Anterior cingulate cortex (tissue), 58 donors: ENCODE results near the gene TBX2.
"Not testable (repeated sequence)": the region's sequence is repeated elsewhere in the genome, so short reads cannot be mapped to it uniquely, and the experiment has no call there.

Experiments used
- DNase-seq, 58 donors: peaks; one replicate each; lab custom pipeline; 2025; lab: John Stamatoyannopoulos, UW

Gene TBX2

GRCh38 chr17:61399131-61400065 is at the start of gene TBX2:
TBX2 (plus strand) TSS chr17:61399843; CDS start chr17:61400177, 334 bp downstream.
- no peak for DNase-seq

DNA sequence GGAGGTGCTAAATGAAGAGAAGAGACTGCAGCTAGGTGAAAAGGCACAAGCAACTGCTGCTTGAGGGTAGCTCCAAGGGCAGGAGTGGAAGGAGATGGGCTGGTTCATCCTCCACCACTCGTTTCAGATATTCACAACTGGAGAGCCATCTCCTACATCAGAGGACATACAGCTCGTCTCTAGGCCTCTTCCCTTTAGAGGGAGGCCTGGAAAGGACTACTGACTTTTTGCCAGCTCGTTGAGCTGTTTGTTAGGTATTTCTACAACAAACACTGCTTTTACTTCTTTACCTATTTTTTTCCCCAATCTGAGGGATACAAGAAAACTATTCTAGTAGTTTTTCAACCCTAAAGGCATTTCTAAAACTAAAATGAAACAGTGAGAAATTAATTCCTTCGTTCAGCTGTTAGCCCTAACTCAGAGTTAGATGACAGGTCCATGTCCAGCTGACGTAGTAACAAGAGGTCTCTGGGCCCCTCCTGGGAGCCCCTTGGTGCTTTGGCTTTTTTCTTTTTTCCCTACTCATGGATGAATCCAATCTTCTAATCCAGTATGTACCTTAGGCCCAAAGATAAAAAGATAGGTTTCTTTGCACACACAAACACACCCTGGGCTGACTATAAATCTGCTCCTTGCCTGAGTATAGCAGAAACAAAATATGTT is 47.8 kb upstream of the TBX2 start:
- DNase-seq: no peak

DNA sequence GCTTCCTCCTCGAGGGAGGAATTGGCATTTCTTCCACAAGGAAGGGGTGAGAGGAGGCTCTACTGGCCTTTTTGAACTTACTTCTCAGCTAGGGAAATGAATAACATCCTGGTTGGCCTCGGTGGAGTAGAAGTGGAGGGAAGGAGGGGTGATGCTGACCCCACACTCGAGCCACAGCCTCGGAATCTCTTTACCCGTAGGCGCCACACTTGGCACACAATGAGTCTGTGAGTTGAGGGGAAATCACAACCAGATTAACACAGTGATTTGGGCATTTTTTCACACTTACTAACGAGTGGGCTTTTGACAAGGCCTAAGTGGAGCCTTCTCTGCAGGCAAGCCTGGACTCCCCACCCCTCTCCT is 47.3 kb upstream of the TBX2 start:
- no peak for DNase-seq

DNA sequence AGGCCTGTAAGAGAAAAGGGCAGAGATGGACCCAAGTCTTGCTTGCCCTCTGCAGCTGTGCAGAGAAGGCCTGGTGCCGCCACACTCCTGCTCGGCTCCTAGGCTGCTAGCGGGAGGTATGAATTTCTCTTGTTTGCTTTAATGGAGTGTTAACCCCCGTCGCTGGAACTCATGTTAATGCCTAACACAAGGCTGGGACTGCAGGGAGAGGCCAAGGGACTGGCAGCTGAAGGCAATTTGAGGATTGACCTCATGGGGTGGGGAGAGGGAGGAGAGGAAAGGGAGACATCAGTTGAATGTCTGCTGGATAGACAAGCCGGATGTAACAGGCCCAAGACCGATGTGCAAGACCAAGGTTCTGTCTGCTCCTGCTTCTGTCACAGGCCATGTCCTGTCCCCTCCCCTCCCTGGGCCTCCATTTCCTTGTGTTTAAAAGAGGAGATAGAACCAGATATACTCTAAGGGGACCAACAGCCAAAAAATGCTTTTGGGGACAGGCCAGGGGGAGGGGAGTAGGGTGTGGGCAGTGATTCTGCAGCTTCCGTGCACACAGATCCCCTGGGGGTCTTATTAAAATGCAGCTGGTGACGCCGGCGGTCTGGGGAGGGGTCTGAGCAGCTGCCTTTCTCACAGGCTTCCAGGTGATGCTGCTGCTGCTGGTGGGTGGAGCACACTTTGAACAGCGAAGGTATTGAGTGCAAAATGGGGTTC is 46.7 kb upstream of the TBX2 start:
- DNase-seq: no peak

- no peak for DNase-seq
Observed at GRCh38 chr17:61353615-61354014, 46.0 kb upstream of the TBX2 start.

DNA sequence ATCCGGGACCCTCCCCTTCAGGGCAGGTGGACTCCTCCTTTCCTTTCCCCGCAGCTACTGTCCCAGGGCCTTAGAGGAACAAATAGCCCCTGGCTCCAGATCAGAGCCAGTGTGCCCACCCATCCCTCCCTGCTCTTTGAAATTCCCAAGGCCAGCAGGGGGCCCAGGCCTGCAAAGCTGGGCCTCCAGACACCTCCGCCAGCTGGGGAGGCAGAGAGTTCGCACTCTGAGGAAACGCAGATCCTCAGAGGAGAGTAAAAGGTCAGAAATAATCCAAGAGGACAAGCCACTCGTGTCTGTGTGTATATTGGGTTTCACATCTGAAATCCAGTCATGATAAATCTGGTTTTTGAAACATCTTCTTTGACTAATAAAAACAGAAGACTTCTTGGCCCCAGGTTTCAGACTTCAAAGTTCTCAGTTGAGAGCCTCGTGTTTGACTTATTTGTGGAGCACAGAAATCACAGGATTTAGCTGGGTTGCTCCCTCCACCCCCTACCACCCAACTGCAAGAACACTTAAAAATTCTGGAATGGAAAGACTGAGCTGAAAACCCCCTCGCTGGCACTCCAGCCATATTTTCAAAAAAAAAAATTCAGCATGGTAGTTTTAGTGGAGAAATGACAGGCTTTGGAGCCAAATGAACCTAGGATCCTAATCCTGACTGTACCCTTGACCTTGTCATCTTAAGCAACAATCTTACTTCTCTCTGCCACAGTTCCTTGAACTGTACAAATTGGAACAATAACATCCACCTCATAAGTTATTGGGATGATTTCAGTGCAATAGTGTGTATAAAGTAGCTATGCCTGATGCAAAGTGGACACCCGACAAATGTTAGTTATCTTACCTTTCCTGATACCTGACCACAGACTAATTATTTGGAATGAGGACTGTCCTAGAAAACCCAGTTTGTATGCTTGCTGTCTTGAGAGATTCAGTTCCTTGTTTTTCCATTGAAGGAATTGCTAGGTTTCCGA is 44.5 kb upstream of the TBX2 start:
- no peak for DNase-seq

GRCh38 chr17:61357061-61357460 is 42.6 kb upstream of the TBX2 start:
- DNase-seq: not testable (repeated sequence)

- DNase-seq: not testable (repeated sequence)
Observed at GRCh38 chr17:61359513-61359912, 40.1 kb upstream of the TBX2 start.

- no peak for DNase-seq
Observed at GRCh38 chr17:61360318-61360943, 39.2 kb upstream of the TBX2 start.

DNA sequence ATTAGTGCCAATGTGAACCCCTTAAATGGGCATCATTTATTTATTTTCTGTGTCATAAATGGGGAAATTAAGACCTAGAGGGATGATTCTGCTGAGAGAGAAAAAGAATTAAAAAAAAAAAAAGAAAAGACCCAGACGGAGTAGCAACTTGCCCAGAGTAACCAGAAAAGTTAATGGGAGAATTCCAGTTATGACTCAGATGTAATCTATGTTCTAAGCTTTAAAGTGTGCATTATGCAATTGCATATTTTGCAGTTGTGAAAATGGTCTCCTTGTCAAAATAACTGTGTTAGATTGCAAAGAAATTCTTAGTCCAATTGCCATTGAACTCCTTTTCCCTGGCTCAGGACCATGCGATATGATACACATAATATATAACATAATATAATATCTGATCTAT is 38.6 kb upstream of the TBX2 start:
- no peak for DNase-seq

- no peak for DNase-seq
Observed at GRCh38 chr17:61362396-61362795, 37.2 kb upstream of the TBX2 start.

- no peak for DNase-seq
Observed at GRCh38 chr17:61362852-61363600, 36.6 kb upstream of the TBX2 start.

DNA sequence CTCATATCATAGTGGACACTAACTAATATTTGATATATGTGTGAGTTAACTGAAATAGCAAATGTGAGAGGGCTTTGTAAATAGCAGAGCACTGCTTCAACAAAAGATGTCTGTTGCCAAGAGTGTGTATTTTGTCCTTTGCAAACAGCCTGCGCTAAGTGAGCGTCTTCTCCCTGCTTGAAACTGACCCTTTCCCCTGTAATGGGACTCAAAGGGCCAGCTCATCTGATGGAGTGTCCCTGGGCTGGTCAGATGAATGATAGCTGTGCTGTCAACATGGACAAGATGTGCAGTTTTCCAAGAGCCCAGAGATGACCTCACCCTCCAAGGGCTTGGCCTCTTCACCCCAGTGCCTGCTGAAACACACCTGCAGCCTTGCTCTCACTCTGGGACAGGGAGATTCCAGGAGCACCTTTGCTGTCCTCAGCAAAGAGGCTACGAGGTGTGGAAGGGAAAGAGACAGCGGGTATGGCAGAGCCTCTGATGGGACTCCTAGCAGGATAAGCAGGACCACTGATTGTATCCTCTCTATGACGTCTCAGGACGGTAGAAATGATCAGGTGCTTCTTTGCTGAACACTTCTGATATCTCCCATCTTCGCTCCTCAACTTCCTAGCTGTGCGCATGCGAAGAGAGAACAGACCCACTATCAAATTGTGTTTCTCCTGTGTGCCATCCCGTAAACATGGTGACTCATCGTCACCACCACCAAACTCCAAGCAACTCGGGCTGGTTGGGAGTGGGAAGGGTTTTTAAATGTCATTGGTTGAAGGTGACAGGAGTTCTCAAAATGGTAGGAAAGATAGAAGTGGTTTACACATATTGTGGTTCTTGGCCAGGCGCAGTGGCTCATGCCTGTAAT is 35.8 kb upstream of the TBX2 start:
- DNase-seq: no peak

- no peak for DNase-seq
Observed at GRCh38 chr17:61364463-61364846, 35.2 kb upstream of the TBX2 start.

- no peak for DNase-seq
Observed at GRCh38 chr17:61366076-61366714, 33.4 kb upstream of the TBX2 start.

GRCh38 chr17:61366715-61367413 is 32.8 kb upstream of the TBX2 start:
- DNase-seq: no peak
